D341Med (cell line): Measurements from ENCODE around the gene DNAH3.
"Not testable (repeated sequence)": the region's sequence is repeated elsewhere in the genome, so short reads cannot be mapped to it uniquely, and the experiment has no call there.

ENCODE experiments used
- DNase-seq: peaks from one replicate; pipeline ENCODE4 v3.0.0; 2012; ENCODE audit warnings: low spot score

The DNAH3 gene

GRCh38 chr16:21075252-21075651, 75.4 kb downstream of the DNAH3 start:
- DNase-seq: no peak

- DNase-seq: no peak
Observed at GRCh38 chr16:21072976-21073375, 77.7 kb downstream of the DNAH3 start.

GRCh38 chr16:21071741-21072140, 78.9 kb downstream of the DNAH3 start:
- DNase-seq: no peak

GRCh38 chr16:21070564-21070963, 80.1 kb downstream of the DNAH3 start:
- DNase-seq: no peak

GRCh38 chr16:21069986-21070385, 80.7 kb downstream of the DNAH3 start:
- no peak for DNase-seq

- no peak for DNase-seq
Observed at GRCh38 chr16:21064203-21064602, 86.4 kb downstream of the DNAH3 start.

GRCh38 chr16:21063314-21063713, 87.3 kb downstream of the DNAH3 start:
- not testable (repeated sequence) for DNase-seq

GRCh38 chr16:21060027-21060510, 90.6 kb downstream of the DNAH3 start:
- DNase-seq: no peak

- DNase-seq: no peak
Observed at GRCh38 chr16:21057875-21058274, 92.8 kb downstream of the DNAH3 start.

- DNase-seq: no peak
Observed at GRCh38 chr16:21056396-21056795, 94.2 kb downstream of the DNAH3 start.

- DNase-seq: not testable (repeated sequence)
Observed at GRCh38 chr16:21055738-21056137, 94.9 kb downstream of the DNAH3 start.

- no peak for DNase-seq
Observed at GRCh38 chr16:21053590-21053989, 97.1 kb downstream of the DNAH3 start.

- not testable (repeated sequence) for DNase-seq
Observed at GRCh38 chr16:21048091-21048912, 102.3 kb downstream of the DNAH3 start.

- no peak for DNase-seq
Observed at GRCh38 chr16:21038197-21038596, 112.4 kb downstream of the DNAH3 start.

- DNase-seq: no peak
Observed at GRCh38 chr16:21037736-21038135, 112.9 kb downstream of the DNAH3 start.

GRCh38 chr16:21037168-21037567, 113.5 kb downstream of the DNAH3 start:
- no peak for DNase-seq

GRCh38 chr16:21036471-21036870, 114.2 kb downstream of the DNAH3 start:
- no peak for DNase-seq

GRCh38 chr16:21033704-21034103, 116.9 kb downstream of the DNAH3 start:
- no peak for DNase-seq

- DNase-seq: no peak
Observed at GRCh38 chr16:21033264-21033663, 117.4 kb downstream of the DNAH3 start.

- DNase-seq: no peak
Observed at GRCh38 chr16:21028728-21029127, 121.9 kb downstream of the DNAH3 start.

- no peak for DNase-seq
Observed at GRCh38 chr16:21026846-21027245, 123.8 kb downstream of the DNAH3 start.

- no peak for DNase-seq
Observed at GRCh38 chr16:21023509-21024202, 127.0 kb downstream of the DNAH3 start.

GRCh38 chr16:21021316-21021715, 129.3 kb downstream of the DNAH3 start:
- DNase-seq: no peak
